ENCODE results near the gene ASAP2.

ASAP2 gene

GRCh38 chr2:9255416-9255815, 48.8 kb downstream of the ASAP2 start:
- DNase-seq (ENCODE audit: low read depth, low spot score), result no peak
- Histone ChIP-seq H3K36me3 (ENCODE audit: insufficient read depth, low read length) (no peaks in the 10 kb centered on the region), H3K4me3 (no peak overlapping the region), H3K9ac (ENCODE audit: insufficient read length) (no peak overlapping the region), H3K9me3 (ENCODE audit: low read depth, low read length) (no peaks in the 10 kb centered on the region), H3K27ac (no peak overlapping the region)
- TF ChIP-seq FOXP2 (optimal IDR thresholded peaks at IDR 0.05; ENCODE audit: control extremely low read depth, extremely low read length, insufficient read depth) (no peak), EZH2 (IDR thresholded peaks at IDR 0.05) (no peak), POLR2AphosphoS5 (IDR thresholded peaks at IDR 0.05; ENCODE audit: borderline replicate concordance, low read depth, low read length) (no peak)

GRCh38 chr2:9256147-9256546, 49.5 kb downstream of the ASAP2 start:
- TF ChIP-seq POLR2AphosphoS5 (IDR thresholded peaks at IDR 0.05; ENCODE audit: borderline replicate concordance, low read depth, low read length), result no peak
- DNase-seq (ENCODE audit: low read depth, low spot score), result no peak
- no peak overlapping the region for H3K27ac ChIP-seq
- no peaks in the 10 kb centered on the region for H3K36me3 ChIP-seq (ENCODE audit: insufficient read depth, low read length)
- no peak overlapping the region for H3K9ac ChIP-seq (ENCODE audit: insufficient read length)
- H3K4me3 ChIP-seq, result peak overlapping the region; percentile 37; the same call in 1 of the 2 replicates
- no peaks in the 10 kb centered on the region for H3K9me3 ChIP-seq (ENCODE audit: low read depth, low read length)

GRCh38 chr2:9256570-9257043, 50.0 kb downstream of the ASAP2 start:
- no peak for DNase-seq (ENCODE audit: low read depth, low spot score)
- no peak overlapping the region for H3K9ac ChIP-seq (ENCODE audit: insufficient read length)

GRCh38 chr2:9258501-9258900, 51.9 kb downstream of the ASAP2 start:
- DNase-seq (ENCODE audit: low read depth, low spot score), result no peak
- TF ChIP-seq EZH2 (IDR thresholded peaks at IDR 0.05) (no peak), POLR2AphosphoS5 (IDR thresholded peaks at IDR 0.05; ENCODE audit: borderline replicate concordance, low read depth, low read length) (no peak), FOXP2 (optimal IDR thresholded peaks at IDR 0.05; ENCODE audit: control extremely low read depth, extremely low read length, insufficient read depth) (no peak)
- Histone ChIP-seq H3K9ac (ENCODE audit: insufficient read length) (no peak overlapping the region), H3K27ac (no peak overlapping the region), H3K4me3 (no peak overlapping the region), H3K9me3 (ENCODE audit: low read depth, low read length) (no peaks in the 10 kb centered on the region), H3K36me3 (ENCODE audit: insufficient read depth, low read length) (no peaks in the 10 kb centered on the region)

More at GRCh38 chr2:9256570-9257043, 50.0 kb downstream of the ASAP2 start:
- Histone ChIP-seq H3K27ac (no peak overlapping the region), H3K4me3 (peak overlapping the region; percentile 37; the same call in 1 of the 2 replicates), H3K9me3 (ENCODE audit: low read depth, low read length) (no peaks in the 10 kb centered on the region), H3K36me3 (ENCODE audit: insufficient read depth, low read length) (no peaks in the 10 kb centered on the region)
- TF ChIP-seq POLR2AphosphoS5 (IDR thresholded peaks at IDR 0.05; ENCODE audit: borderline replicate concordance, low read depth, low read length) (no peak), EZH2 (IDR thresholded peaks at IDR 0.05) (no peak), FOXP2 (optimal IDR thresholded peaks at IDR 0.05; ENCODE audit: control extremely low read depth, extremely low read length, insufficient read depth) (no peak)

GRCh38 chr2:9258953-9259399, 52.4 kb downstream of the ASAP2 start:
- TF ChIP-seq EZH2 (IDR thresholded peaks at IDR 0.05) (no peak), POLR2AphosphoS5 (IDR thresholded peaks at IDR 0.05; ENCODE audit: borderline replicate concordance, low read depth, low read length) (no peak), FOXP2 (optimal IDR thresholded peaks at IDR 0.05; ENCODE audit: control extremely low read depth, extremely low read length, insufficient read depth) (no peak)
- no peak for DNase-seq (ENCODE audit: low read depth, low spot score)
- Histone ChIP-seq H3K9ac (ENCODE audit: insufficient read length) (no peak overlapping the region), H3K27ac (no peak overlapping the region), H3K4me3 (no peak overlapping the region), H3K9me3 (ENCODE audit: low read depth, low read length) (no peaks in the 10 kb centered on the region), H3K36me3 (ENCODE audit: insufficient read depth, low read length) (no peaks in the 10 kb centered on the region)

- H3K36me3 ChIP-seq (ENCODE audit: insufficient read depth, low read length), result no peaks in the 10 kb centered on the region
- H3K4me3 ChIP-seq, result no peak overlapping the region
- H3K27ac ChIP-seq, result no peak overlapping the region
- DNase-seq (ENCODE audit: low read depth, low spot score), result no peak
- no peaks in the 10 kb centered on the region for H3K9me3 ChIP-seq (ENCODE audit: low read depth, low read length)
- no peak for TF ChIP-seq POLR2AphosphoS5 (IDR thresholded peaks at IDR 0.05; ENCODE audit: borderline replicate concordance, low read depth, low read length)
- no peak for TF ChIP-seq EZH2 (IDR thresholded peaks at IDR 0.05)
- TF ChIP-seq FOXP2 (optimal IDR thresholded peaks at IDR 0.05; ENCODE audit: control extremely low read depth, extremely low read length, insufficient read depth), result no peak
- no peak overlapping the region for H3K9ac ChIP-seq (ENCODE audit: insufficient read length)
Observed at GRCh38 chr2:9260464-9260918, 53.9 kb downstream of the ASAP2 start.

GRCh38 chr2:9261231-9261883, 54.7 kb downstream of the ASAP2 start:
- H3K36me3 ChIP-seq (ENCODE audit: insufficient read depth, low read length), result no peaks in the 10 kb centered on the region
- H3K9ac ChIP-seq (ENCODE audit: insufficient read length), result no peak overlapping the region
- DNase-seq (ENCODE audit: low read depth, low spot score), result no peak
- no peak overlapping the region for H3K27ac ChIP-seq
- H3K4me3 ChIP-seq, result no peak overlapping the region
- no peak for TF ChIP-seq FOXP2 (optimal IDR thresholded peaks at IDR 0.05; ENCODE audit: control extremely low read depth, extremely low read length, insufficient read depth)
- no peak for TF ChIP-seq POLR2AphosphoS5 (IDR thresholded peaks at IDR 0.05; ENCODE audit: borderline replicate concordance, low read depth, low read length)
- TF ChIP-seq EZH2 (IDR thresholded peaks at IDR 0.05), result no peak
- H3K9me3 ChIP-seq (ENCODE audit: low read depth, low read length), result no peaks in the 10 kb centered on the region

DNA sequence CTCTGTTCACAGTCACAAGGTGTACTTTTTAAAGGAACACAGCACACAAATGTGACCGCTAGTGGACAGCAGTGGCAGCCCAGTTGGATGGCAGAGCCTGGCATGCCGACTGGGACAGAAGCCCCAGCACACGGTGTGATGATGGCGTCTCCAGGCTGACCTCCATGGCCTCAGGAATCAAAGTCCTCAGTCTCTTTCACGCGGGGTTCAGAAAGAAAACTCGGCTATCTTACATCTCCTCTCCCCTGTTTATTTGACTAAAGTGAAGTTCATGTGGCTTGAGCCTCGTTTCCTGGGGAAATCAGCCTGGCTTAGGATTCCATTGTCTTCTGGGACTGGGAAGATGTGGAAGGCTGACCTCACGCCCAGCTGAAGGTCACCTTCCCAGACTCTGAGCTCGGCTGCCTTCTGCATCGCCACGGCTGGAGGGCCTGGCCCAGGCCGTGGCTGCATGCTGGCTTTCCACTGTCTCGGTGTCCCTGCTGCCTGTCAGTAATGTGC, 56.1 kb downstream of the ASAP2 start:
- TF ChIP-seq EZH2 (IDR thresholded peaks at IDR 0.05), result no peak
- no peak for TF ChIP-seq FOXP2 (optimal IDR thresholded peaks at IDR 0.05; ENCODE audit: control extremely low read depth, extremely low read length, insufficient read depth)
- no peak for TF ChIP-seq POLR2AphosphoS5 (IDR thresholded peaks at IDR 0.05; ENCODE audit: borderline replicate concordance, low read depth, low read length)
- Histone ChIP-seq H3K9ac (ENCODE audit: insufficient read length) (no peak overlapping the region), H3K36me3 (ENCODE audit: insufficient read depth, low read length) (no peaks in the 10 kb centered on the region), H3K27ac (no peak overlapping the region), H3K4me3 (peak overlapping the region; percentile 60), H3K9me3 (ENCODE audit: low read depth, low read length) (no peaks in the 10 kb centered on the region)
- no peak for DNase-seq (ENCODE audit: low read depth, low spot score)

All from SK-N-MC (cell line).